ENCODE data around the gene FCRL5.

Gene FCRL5

GRCh38 chr1:157512036-157512969 is 40.0 kb downstream of the FCRL5 start:
- Histone ChIP-seq H4K91ac (ENCODE audit: low read depth, low read length, poor library complexity) (no peak overlapping the region), H3K36me3 (replicated peaks in 1 of 2; ENCODE audit: control insufficient read depth in 2 of 2, insufficient read depth in 2 of 2, low read length in 2 of 2) (no peaks in the 10 kb centered on the region), H3K9me3 (replicated peaks in 1 of 2; ENCODE audit: control insufficient read depth in 2 of 2, insufficient read depth in 1 of 2, low read depth in 1 of 2, low read length in 2 of 2) (no peaks in the 10 kb centered on the region), H3K18ac (ENCODE audit: low read length) (no peak overlapping the region), H3K27me3 (ENCODE audit: control insufficient read depth in 3 of 3, insufficient read depth in 3 of 3, low read depth in 1 of 3, low read length in 3 of 3) (no peaks in the 10 kb centered on the region), H3K79me1 (ENCODE audit: low read depth, low read length) (no peaks in the 10 kb centered on the region), H2BK12ac (ENCODE audit: low read length) (no peak overlapping the region), H2AFZ (ENCODE audit: low read length) (no peak overlapping the region), H3K23ac (ENCODE audit: low read depth, low read length, poor library complexity) (no peak overlapping the region), H3K4me3 (ENCODE audit: low read length in 2 of 2) (no peak overlapping the region), H3K27ac (replicated peaks; ENCODE audit: low read length) (no peak overlapping the region), H3K9ac (ENCODE audit: low read depth, low read length, poor library complexity) (no peak overlapping the region), H3K4me1 (ENCODE audit: control insufficient read depth in 2 of 2, insufficient read depth in 1 of 2, low read depth in 1 of 2, low read length in 2 of 2) (no peaks in the 10 kb centered on the region), H3K4me2 (ENCODE audit: insufficient read depth, low read length, poor library complexity, severe bottlenecking) (no peak overlapping the region), H2BK5ac (ENCODE audit: low read length) (no peak overlapping the region), H3K14ac (ENCODE audit: low read length) (no peak overlapping the region), H2BK15ac (ENCODE audit: low read length) (no peak overlapping the region), H3K4ac (ENCODE audit: low read length) (no peak overlapping the region), H2AK5ac (ENCODE audit: low read depth, low read length) (no peak overlapping the region), H4K8ac (ENCODE audit: low read depth, low read length) (no peak overlapping the region), H2BK120ac (ENCODE audit: low read depth, low read length) (no peak overlapping the region)
- no peak for DNase-seq (ENCODE audit: low spot score)
- WGBS, 2 donors (ENCODE audit: extremely low coverage in 2 of 2, insufficient read length in 2 of 2, insufficient replicate concordance in 1 of 2), result no CpG with 5 or more reads among the region's 3 CpGs

GRCh38 chr1:157509546-157510232 is 42.6 kb downstream of the FCRL5 start:
- no peak overlapping the region for H3K4me2 ChIP-seq (ENCODE audit: insufficient read depth, low read length, poor library complexity, severe bottlenecking)
- H2BK5ac ChIP-seq (ENCODE audit: low read length), result no peak overlapping the region
- H3K18ac ChIP-seq (ENCODE audit: low read length), result no peak overlapping the region
- no peaks in the 10 kb centered on the region for H3K27me3 ChIP-seq (ENCODE audit: control insufficient read depth in 3 of 3, insufficient read depth in 3 of 3, low read depth in 1 of 3, low read length in 3 of 3)
- no peak overlapping the region for H3K9ac ChIP-seq (ENCODE audit: low read depth, low read length, poor library complexity)
- H2AFZ ChIP-seq (ENCODE audit: low read length), result no peak overlapping the region
- no peak overlapping the region for H3K4ac ChIP-seq (ENCODE audit: low read length)
- H3K4me3 ChIP-seq (ENCODE audit: low read length in 2 of 2), result no peak overlapping the region
- no peak overlapping the region for H2BK120ac ChIP-seq (ENCODE audit: low read depth, low read length)
- H3K23ac ChIP-seq (ENCODE audit: low read depth, low read length, poor library complexity), result peak overlapping the region; percentile 83
- H3K9me3 ChIP-seq (replicated peaks in 1 of 2; ENCODE audit: control insufficient read depth in 2 of 2, insufficient read depth in 1 of 2, low read depth in 1 of 2, low read length in 2 of 2), result no peaks in the 10 kb centered on the region
- H3K36me3 ChIP-seq (replicated peaks in 1 of 2; ENCODE audit: control insufficient read depth in 2 of 2, insufficient read depth in 2 of 2, low read length in 2 of 2), result no peaks in the 10 kb centered on the region
- no peak overlapping the region for H2BK15ac ChIP-seq (ENCODE audit: low read length)
- no CpG with 5 or more reads among the region's 9 CpGs for WGBS, 2 donors (ENCODE audit: extremely low coverage in 2 of 2, insufficient read length in 2 of 2, insufficient replicate concordance in 1 of 2)
- H2AK5ac ChIP-seq (ENCODE audit: low read depth, low read length), result no peak overlapping the region
- DNase-seq (ENCODE audit: low spot score), result no peak
- H3K4me1 ChIP-seq (ENCODE audit: control insufficient read depth in 2 of 2, insufficient read depth in 1 of 2, low read depth in 1 of 2, low read length in 2 of 2), result no peaks in the 10 kb centered on the region
- H3K79me1 ChIP-seq (ENCODE audit: low read depth, low read length), result no peaks in the 10 kb centered on the region
- H2BK12ac ChIP-seq (ENCODE audit: low read length), result no peak overlapping the region
- no peak overlapping the region for H3K27ac ChIP-seq (replicated peaks; ENCODE audit: low read length)
- no peak overlapping the region for H4K8ac ChIP-seq (ENCODE audit: low read depth, low read length)
- no peak overlapping the region for H4K91ac ChIP-seq (ENCODE audit: low read depth, low read length, poor library complexity)
- no peak overlapping the region for H3K14ac ChIP-seq (ENCODE audit: low read length)

DNA sequence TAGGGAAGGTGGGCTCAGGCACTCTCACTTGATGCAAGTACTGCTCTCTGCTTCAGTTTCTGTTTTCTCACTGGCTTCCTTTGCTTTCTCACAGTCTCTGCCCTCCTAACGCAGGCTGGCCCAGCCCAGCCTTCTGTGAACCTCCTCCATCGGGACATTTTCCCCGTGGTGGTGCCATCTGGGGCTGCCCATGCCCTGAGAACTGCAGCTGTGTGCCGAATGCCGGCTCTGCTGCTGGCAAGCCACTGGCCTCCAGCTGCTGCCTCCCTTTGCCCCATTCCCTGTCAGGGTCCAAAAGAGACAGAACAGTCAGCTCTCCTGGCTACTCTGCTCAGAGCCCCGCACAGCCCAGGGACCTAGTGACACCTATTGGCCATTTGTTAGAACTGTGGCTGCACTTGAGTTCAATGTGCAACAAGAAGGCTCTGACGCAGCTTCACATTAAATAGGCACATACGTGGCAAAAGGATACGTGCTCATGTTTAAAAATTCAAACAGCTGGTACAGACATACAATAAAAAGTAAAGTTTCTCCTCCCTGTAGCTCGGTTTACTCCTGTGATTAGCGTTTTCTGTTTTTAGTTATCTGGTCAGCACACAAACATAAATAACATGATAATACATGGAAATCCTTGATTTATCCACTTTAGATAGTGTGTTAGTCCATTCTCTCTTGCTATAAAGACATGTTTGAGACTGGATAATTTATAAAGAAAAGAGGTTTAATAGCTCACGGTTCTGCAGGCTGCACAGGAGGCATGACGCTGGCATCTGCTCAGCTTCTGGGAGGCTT is 46.6 kb downstream of the FCRL5 start:
- Histone ChIP-seq H2AK5ac (ENCODE audit: low read depth, low read length) (no peak overlapping the region), H3K18ac (ENCODE audit: low read length) (peak overlapping the region; percentile 67), H2BK120ac (ENCODE audit: low read depth, low read length) (no peak overlapping the region), H3K4ac (ENCODE audit: low read length) (no peak overlapping the region), H2BK5ac (ENCODE audit: low read length) (no peak overlapping the region), H3K36me3 (replicated peaks in 1 of 2; ENCODE audit: control insufficient read depth in 2 of 2, insufficient read depth in 2 of 2, low read length in 2 of 2) (no peaks in the 10 kb centered on the region), H3K4me3 (ENCODE audit: low read length in 2 of 2) (no peak overlapping the region), H4K91ac (ENCODE audit: low read depth, low read length, poor library complexity) (no peak overlapping the region), H3K4me1 (ENCODE audit: control insufficient read depth in 2 of 2, insufficient read depth in 1 of 2, low read depth in 1 of 2, low read length in 2 of 2) (no peaks in the 10 kb centered on the region), H3K9ac (ENCODE audit: low read depth, low read length, poor library complexity) (no peak overlapping the region), H3K14ac (ENCODE audit: low read length) (no peak overlapping the region), H3K79me1 (ENCODE audit: low read depth, low read length) (no peaks in the 10 kb centered on the region), H3K27ac (replicated peaks; ENCODE audit: low read length) (no peak overlapping the region), H2BK12ac (ENCODE audit: low read length) (no peak overlapping the region), H3K4me2 (ENCODE audit: insufficient read depth, low read length, poor library complexity, severe bottlenecking) (no peak overlapping the region), H3K23ac (ENCODE audit: low read depth, low read length, poor library complexity) (no peak overlapping the region), H3K9me3 (replicated peaks in 1 of 2; ENCODE audit: control insufficient read depth in 2 of 2, insufficient read depth in 1 of 2, low read depth in 1 of 2, low read length in 2 of 2) (no peaks in the 10 kb centered on the region), H4K8ac (ENCODE audit: low read depth, low read length) (no peak overlapping the region), H3K27me3 (ENCODE audit: control insufficient read depth in 3 of 3, insufficient read depth in 3 of 3, low read depth in 1 of 3, low read length in 3 of 3) (no peaks in the 10 kb centered on the region), H2AFZ (ENCODE audit: low read length) (no peak overlapping the region), H2BK15ac (ENCODE audit: low read length) (no peak overlapping the region)
- peak; percentile 45 for DNase-seq (ENCODE audit: low spot score)
- no CpG with 5 or more reads among the region's 13 CpGs for WGBS, 2 donors (ENCODE audit: extremely low coverage in 2 of 2, insufficient read length in 2 of 2, insufficient replicate concordance in 1 of 2)

Data from neuronal stem cell (in vitro differentiated cells).